GM21786 (cell line): ENCODE results near the gene STRN4.

Experiments used
- ATAC-seq: cut with Tn5 transposase; IDR thresholded peaks from one replicate; pipeline ENCODE4 v1.9.1; 2021; ENCODE audit not compliant: unreplicated experiment

Gene STRN4

DNA sequence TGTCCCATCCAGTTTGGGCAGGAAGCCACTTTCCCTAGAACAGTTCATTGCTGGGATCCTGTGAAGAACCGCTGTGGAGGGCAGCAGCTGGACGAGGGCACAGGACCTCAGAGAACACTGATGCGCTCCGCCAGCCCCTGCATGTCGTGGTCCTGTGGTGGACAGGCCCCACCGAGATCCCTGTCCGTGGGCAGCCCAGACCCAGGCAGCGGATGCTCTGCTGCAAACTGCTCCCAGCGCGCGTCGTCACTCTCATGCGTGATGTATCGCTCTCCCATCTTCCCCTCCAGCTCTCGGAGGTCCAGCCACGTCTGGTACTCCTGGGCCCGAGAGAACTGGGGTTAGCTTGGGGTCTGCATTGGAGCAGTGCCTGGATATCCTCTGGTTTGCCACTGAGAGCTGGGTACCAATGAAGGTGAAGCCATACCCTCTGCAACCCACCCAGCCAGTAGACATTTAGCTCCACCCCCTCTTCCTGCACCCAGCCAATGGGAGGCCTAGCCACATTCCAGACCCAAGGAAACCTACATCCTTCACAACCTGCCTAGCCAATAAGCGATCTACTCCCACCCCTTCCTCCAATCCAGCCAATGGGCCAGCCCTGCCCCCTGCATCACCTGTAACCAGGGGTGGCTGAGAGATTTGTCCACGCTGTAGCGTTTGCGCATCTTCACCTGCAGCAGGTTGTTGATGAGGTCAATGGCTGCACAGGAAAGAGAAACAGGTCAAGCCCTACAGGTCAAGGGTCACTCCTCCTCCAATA is 71.7 kb downstream of the STRN4 start:
- ATAC-seq, result no peak

DNA sequence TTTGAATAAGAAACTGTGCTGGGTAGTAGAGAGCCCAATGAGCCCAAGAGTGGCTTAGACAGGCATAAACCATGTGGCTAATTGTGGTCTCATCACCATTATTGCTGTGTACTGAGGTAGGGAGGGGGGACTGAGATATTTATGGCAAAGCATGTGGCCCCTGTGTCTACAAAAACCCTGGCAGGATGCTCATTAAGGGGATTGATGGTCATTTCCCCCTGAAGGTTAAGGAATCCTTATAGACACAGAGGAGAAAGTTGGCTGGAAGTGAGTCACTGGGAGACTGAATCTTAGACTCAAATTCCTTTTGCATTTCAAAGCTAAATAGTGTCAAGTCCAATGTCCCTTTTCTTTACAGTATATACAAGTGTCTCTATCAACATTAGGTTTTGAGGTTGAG is 75.4 kb downstream of the STRN4 start:
- ATAC-seq, result no peak
